NT2/D1 (cell line): ENCODE measurements around the gene URI1.

Source experiments
- SUZ12 ChIP-seq: IDR thresholded peaks from 2 replicates; pipeline ENCODE4 v1.6.1; 2011; ENCODE audit not compliant: insufficient read length, insufficient read depth; ENCODE audit errors: extremely low read depth
- ZNF274 ChIP-seq: IDR thresholded peaks from 2 replicates; pipeline ENCODE4 v1.6.1; 2011; ENCODE audit warnings: mild to moderate bottlenecking, low read depth, low read length

- no peak for TF ChIP-seq SUZ12
- TF ChIP-seq ZNF274: no peak
Observed at GRCh38 chr19:29971002-29971401, 29.0 kb downstream of the URI1 start.
